GM21423 (cell line): ENCODE measurements around the gene DNM1.
A peak's percentile ranks its signal among the peaks of the same experiment; 100 is the strongest.

Experiments used
- ATAC-seq: cut with Tn5 transposase; IDR thresholded peaks from one replicate; pipeline ENCODE4 v1.9.1; 2021; ENCODE audit warnings: mild to moderate bottlenecking, moderate library complexity; ENCODE audit not compliant: unreplicated experiment

The DNM1 gene

DNA sequence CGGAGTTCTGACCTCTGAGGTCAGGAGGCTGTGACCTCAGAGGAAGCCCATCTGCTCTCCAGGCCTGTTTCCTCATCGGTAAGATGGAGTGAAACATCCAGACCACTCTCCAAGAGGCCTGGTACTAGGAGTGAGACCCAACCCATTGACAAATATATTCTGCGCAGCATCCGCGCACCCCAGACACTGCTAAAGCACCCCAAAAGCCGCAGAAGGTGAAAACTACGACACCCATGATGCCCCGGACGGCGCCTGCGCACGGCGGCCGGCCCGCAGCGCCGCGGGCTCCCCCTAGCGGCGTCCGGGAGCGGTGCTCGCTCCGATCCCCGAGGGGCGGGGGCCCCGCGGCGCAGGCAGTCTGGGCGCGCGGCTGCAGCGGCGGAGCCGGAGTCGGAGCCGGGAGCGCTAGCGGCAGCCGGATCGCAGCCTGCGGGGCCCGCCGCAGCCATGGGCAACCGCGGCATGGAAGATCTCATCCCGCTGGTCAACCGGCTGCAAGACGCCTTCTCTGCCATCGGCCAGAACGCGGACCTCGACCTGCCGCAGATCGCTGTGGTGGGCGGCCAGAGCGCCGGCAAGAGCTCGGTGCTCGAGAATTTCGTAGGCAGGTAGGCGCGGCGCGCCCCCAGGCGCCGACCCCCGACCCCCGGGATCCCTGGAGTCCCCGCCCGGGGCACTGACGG lies at the start of gene DNM1:
Gene DNM1 (plus strand): TSS at position 356 of the 683 bp plus-strand sequence. CDS start 92 bp downstream, at position 448.
- peak; percentile 70 for ATAC-seq

DNA sequence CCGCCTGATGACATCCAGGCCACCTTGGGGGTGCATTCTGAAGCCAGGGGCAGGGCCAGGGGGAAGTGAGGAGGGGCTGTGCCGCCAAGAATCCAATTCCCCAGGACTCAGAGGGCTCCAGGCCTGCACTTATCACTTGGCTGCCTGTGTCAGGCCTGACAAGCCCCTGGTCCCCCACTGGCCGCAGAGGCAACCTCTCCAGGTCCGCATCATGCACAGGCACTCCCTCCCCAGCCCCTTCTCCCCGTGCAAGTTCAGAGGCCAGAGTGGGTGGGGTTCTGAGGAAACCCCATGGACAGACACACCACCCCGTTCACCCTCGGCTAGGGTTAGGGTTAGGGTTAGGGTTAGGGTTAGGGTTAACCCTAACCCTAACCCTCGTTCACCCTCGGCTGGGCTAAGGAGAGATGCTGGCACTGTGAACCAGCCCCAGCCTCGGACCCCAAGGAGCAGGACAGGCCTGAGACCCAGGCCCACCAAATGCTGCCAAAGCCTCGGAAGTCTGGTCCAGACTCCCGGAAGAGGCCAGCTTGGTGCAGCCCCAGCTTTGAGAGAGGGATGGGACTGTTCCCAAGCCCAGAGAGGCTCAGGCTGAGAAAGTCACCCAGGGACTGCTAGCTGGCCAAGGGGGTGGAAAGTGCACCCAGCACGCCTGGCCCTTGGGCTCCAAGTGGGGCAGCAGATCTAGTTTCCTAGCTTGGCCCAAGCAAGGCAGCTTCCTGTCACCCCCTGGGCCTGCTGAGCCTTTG lies 49.1 kb upstream of the DNM1 start:
- no peak for ATAC-seq

DNA sequence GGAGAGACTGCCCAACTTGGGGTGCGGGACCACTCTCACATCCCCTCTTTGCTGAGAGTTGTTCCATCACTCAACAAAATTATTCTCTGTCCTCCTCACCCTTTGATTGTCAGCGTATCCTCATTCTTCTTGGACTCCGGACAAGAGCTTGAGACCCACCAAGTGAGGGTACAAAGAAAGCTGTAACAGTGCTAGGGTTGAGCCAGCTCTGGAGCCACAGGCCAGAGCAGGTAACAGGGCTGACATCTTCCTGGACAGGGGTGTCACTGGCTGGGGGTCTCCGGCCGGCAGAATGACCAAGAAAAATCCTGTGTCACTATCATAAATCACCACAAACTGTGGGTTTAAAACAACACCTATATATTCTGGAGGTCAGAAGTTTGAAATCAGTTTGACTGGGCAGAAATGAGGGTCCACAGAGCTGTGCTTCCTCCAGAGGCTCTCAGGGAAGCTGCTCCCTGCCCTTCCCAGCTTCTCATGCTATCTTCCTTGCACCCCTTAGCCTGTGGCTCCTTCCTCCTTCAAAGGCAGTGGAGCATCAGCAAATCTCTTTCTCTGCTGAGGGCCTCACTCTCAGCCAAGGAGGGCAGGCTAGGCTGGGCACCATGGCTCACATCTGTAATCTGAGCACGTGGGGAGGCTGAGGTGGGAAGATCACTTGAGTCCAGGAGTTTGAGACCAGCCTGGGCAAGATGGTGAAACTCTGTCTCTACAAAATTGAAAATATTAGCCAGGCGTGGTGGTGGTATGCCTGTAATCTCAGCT lies 47.3 kb upstream of the DNM1 start:
- no peak for ATAC-seq

DNA sequence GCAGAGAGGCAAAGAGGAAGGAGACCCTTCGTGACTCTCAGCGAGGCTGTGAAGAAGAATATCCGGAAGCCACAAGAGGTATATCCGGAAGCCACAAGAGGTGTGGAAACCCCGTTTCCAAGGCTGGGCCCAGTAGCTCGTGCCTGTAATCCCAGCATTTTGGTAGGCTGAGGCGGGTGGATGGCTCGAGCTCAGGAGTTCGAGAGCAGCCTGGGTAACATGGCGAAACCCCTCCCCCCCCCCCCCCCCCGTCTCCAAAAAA lies 43.7 kb upstream of the DNM1 start:
- ATAC-seq: no peak

DNA sequence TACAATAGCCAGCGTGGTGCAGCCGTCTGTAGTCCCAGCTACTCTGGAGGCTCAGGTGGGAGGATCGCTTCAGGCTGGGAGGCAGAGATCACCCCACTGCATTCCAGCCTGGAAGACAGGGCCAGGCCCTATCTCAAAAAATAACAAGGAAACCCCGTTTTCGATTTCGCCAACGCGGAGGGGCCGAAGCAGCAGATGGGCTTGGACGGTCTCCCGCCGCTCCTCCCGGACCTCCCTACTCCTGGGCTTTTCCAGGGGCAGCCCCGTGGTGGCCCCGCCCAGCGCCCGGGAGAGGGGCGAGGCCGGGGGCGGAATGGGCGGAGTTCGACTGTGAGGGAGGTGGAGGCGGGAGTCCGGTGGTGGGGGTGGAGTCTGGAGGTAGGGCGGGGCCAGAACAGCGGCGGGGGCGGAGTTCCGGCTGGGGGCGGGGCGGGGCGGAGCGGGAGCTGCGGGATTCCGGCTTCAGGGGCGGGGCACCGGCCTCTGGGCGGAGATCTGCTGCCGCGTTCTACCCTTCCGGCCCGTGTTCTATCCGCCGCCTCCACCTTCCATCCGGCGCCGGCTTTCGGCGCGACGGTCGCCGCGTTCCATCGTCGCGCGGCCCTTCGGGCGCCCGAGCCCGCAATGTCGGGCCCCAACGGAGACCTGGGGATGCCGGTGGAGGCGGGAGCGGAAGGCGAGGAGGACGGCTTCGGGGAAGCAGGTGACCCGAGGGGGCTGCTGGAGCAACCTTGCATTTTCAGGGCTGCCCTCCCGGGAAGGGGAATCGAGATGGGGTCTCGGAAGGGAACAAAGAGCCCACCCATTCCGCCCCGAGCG lies 43.2 kb upstream of the DNM1 start, which contains the start of gene BBLN:
Gene BBLN (plus strand): TSS at position 482 of the 819 bp plus-strand sequence. CDS start 143 bp downstream, at position 625.
- peak; percentile 74 for ATAC-seq

- no peak for ATAC-seq
Measured at GRCh38 chr9:128160603-128160987, 42.6 kb upstream of the DNM1 start.

DNA sequence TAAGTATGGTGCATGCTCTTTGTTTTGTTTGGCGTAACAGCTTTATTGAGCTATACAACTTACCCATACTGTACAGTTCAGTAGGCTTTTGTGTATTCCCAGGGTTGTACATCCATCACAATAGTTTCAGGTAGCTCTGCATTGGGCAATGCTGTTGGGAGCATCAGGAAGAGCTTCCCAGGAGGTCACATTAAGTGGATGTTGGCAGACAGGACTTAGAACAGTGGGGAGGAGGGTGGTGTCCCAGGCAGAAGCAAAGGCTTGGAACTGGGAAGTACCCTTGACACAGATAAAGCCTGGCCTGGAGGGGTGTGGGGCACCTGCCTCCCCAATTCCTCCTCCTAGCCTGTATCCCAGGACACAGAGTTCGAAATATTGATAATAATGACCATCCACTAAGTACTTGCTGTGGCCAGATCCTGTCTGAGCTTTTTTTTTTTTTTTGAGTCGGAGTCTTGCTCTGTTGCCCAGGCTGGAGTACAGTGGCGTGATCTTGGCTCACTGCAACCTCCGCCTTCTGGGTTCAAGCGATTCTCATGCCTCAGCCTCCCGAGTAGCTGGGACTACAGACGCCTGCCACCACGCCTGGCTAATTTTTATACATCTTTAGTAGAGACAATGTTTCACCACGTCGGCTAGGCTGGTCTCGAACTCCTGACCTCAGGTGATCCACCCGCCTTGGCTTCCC lies 41.8 kb upstream of the DNM1 start:
- ATAC-seq: no peak

DNA sequence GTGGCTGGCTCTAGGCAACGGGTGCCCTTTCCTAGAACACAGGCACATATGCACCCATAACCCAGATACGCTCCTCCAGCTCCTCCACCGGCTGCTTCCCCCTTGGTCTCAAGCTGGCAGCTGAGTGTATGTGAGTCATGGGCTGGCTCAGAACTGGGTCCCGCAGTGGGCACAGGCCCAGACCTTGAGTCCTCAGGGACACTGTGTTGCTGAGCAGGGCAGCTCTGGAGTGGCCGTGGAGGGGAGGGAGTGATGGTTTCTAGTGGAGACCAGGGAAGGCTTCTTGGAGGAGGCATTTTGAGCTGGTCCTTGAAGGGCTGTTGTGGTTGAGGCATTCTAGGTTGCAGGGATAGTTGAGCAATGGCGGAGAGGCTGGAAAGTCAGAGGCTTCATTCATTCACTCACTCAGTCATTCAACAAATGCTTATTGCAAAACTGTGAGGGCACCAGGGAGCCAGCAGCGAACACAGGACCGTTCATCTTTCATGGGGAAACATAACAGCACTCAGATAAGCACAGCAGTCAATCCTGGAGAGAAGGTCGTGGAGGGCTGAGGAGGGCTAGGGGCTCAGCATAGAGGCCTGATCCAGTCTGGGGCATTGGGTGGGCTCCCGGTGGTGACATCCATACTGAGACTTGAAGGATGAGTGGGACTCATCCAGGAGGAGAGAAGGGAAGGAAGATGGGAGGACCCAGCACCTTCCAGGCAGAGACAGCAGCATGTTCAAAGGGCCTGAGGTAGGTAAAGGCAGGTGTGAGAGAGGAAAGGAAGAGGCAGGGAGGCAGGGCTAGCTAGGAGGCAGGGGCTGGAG lies 40.8 kb upstream of the DNM1 start:
- ATAC-seq: no peak

GRCh38 chr9:128163027-128163515 lies 40.1 kb upstream of the DNM1 start:
- ATAC-seq: no peak

- no peak for ATAC-seq
Measured at GRCh38 chr9:128163523-128164306, 39.5 kb upstream of the DNM1 start.

DNA sequence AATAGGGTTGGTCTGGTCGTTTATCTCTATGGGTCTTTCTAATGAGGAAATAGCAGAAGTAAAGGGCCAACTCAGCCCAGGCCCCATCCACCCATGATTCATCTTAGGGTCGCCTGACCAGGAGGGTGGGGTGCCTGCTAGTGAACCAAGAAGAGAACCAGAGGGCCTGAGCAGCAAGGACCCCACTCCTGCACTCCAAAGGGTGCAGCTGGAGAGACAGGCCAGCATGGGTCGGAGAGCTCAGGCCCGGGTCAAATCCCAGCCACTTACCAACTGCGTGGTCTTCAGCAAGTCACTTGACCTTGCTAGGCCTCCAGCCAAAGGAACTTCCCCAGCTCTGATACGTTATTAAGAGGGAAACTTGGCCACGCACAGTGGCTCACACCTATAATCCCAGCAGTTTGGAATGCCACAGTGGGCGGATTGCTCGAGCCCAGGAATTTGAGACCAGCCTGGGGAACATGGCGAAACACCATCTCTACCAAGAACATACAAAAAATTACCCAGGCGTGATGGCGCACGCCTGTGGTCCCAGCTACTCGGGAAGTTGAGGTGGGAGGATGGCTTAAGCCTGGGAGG lies 38.8 kb upstream of the DNM1 start:
- ATAC-seq: no peak

GRCh38 chr9:128166169-128166568 lies 37.0 kb upstream of the DNM1 start:
- no peak for ATAC-seq

GRCh38 chr9:128167209-128167608 lies 36.0 kb upstream of the DNM1 start:
- ATAC-seq: no peak

GRCh38 chr9:128168731-128169308 lies 34.4 kb upstream of the DNM1 start:
- ATAC-seq: no peak

- no peak for ATAC-seq
Measured at GRCh38 chr9:128169492-128169891, 33.7 kb upstream of the DNM1 start.

DNA sequence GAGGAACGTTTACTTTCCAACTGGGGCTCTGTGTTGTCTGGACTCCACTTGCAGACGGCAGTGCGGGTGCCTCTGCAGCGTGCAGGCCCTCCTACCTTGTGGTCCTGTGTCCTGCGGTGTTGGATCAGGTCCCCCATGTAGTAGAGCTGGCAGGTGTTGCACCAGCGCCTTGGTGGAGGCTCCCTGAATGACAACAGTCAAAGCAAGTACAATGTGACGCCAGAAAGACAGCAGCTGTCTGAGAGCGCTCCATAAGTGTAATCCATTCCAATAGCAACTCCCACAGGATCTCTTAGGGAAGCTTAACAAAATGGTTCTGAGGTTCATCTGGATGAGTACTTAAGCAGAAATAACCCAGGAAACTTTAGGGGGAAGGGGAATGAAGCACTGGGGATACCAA lies 33.3 kb upstream of the DNM1 start:
- no peak for ATAC-seq

- ATAC-seq: no peak
Measured at GRCh38 chr9:128174062-128174461, 29.1 kb upstream of the DNM1 start.

DNA sequence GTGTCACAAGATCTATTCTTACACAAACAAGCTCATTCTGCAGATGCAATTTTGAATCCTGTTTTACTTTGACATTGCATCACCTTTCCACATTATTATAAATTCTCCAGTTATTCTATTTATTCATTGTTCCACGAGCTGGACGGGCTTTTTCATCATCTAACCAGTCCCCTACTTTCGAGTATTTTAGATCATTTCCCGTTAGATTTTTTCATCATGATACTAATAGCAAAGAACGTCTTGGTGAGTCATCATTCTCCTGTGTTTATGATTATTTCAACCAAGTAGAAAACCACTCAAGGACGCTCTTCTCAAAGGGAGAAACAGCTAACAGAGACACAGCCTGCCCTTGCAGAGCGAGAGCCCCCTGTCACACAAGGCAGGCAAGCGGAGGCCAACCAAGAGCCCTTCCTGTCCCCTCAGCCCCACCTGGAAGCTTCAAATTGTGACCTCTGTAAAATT lies 28.0 kb upstream of the DNM1 start:
- no peak for ATAC-seq
